IMR-90 (cell line): ENCODE data around the gene BCL11B. TPM values are rescaled to one million over a fixed set of nuclear protein-coding genes. Genes with fewer than 3 reads are reported as not detected.

Experiments used
- ATAC-seq: fragments of 200-7000 bp; cut with Tn5 transposase; 2 replicates; pipeline ENCODE4 v1.9.1; 2020; ENCODE audit warnings: low read depth, mild to moderate bottlenecking, moderate library complexity
- BruUV-seq: library from RNA; stranded (reverse); fragments of 400-500 nt; replicated peaks from 2 replicates; lab custom pipeline; 2021; lab: Mats Ljungman, UMichigan
- CTCF ChIA-PET: fragments of 300-600 bp; formaldehyde crosslinking; extraction: SDS; loops from one replicate; lab custom pipeline; 2021; ENCODE audit warnings: antibody characterized with exemption; lab: Yijun Ruan, JAX
- POLR2A ChIA-PET: fragments of 300-600 bp; sonication (Branson Sonifier 250); formaldehyde crosslinking; loops from one replicate; lab custom pipeline; 2022; ENCODE audit warnings: antibody characterized with exemption; ENCODE audit not compliant: unreplicated experiment; lab: Charles Lee
- DNase-seq: peaks from one replicate; pipeline ENCODE4 v3.0.0; 2013
- H2AFZ ChIP-seq: replicated peaks from 2 replicates; pipeline ENCODE3; 2013; ENCODE audit warnings: low read length, mild to moderate bottlenecking; ENCODE audit not compliant: poor library complexity
- H2AK5ac ChIP-seq: 2 replicates; pipeline ENCODE4 v1.6.1; 2013; ENCODE audit warnings: low read depth, low read length, inconsistent platforms
- H2AK9ac ChIP-seq: replicated peaks from 2 replicates; pipeline ENCODE3; 2013; ENCODE audit warnings: mild to moderate bottlenecking, low read depth, low read length, moderate library complexity; ENCODE audit not compliant: poor library complexity
- H2BK120ac ChIP-seq: 2 replicates; pipeline ENCODE4 v1.6.1; 2013; ENCODE audit warnings: low read depth, low read length, inconsistent platforms
- H2BK15ac ChIP-seq: 3 replicates; pipeline ENCODE4 v1.6.1; 2013; ENCODE audit warnings: low read depth, low read length, inconsistent platforms
- H2BK20ac ChIP-seq: 2 replicates; pipeline ENCODE4 v1.6.1; 2013; ENCODE audit warnings: low read depth, mild to moderate bottlenecking, inconsistent platforms, low read length, moderate library complexity
- H2BK5ac ChIP-seq: 2 replicates; pipeline ENCODE4 v1.6.1; 2013; ENCODE audit warnings: mild to moderate bottlenecking, low read depth, low read length, inconsistent platforms; ENCODE audit not compliant: poor library complexity, severe bottlenecking
- H3K14ac ChIP-seq: replicated peaks from 2 replicates; pipeline ENCODE4 v1.6.1; 2013; ENCODE audit warnings: low read depth, low read length, inconsistent platforms
- H3K18ac ChIP-seq: 2 replicates; pipeline ENCODE4 v1.6.1; 2013; ENCODE audit warnings: low read depth, low read length, control low read depth
- H3K23ac ChIP-seq: 2 replicates; pipeline ENCODE4 v1.6.1; 2013; ENCODE audit warnings: low read depth, low read length, inconsistent platforms
- H3K27ac ChIP-seq: 2 replicates; pipeline ENCODE4 v1.5.1; 2013; ENCODE audit warnings: mild to moderate bottlenecking, control low read depth, low read length; ENCODE audit not compliant: insufficient read depth
- H3K27me3 ChIP-seq: 2 replicates; pipeline ENCODE4 v1.6.1; 2013; ENCODE audit warnings: low read length; ENCODE audit not compliant: control insufficient read depth, insufficient read depth
- H3K36me3 ChIP-seq: 2 replicates; pipeline ENCODE4 v1.6.1; 2013; ENCODE audit warnings: low read length, mixed read lengths; ENCODE audit not compliant: control insufficient read depth, insufficient read depth
- H3K4ac ChIP-seq: 2 replicates; pipeline ENCODE4 v1.6.1; 2013; ENCODE audit warnings: low read depth, low read length, inconsistent platforms
- H3K4me1 ChIP-seq: 2 replicates; pipeline ENCODE4 v1.6.1; 2013; ENCODE audit warnings: low read length, mixed read lengths; ENCODE audit not compliant: control insufficient read depth, insufficient read depth
- H3K4me2 ChIP-seq: 2 replicates; pipeline ENCODE4 v1.6.1; 2013; ENCODE audit warnings: low read depth, mild to moderate bottlenecking, control low read depth, low read length, moderate library complexity
- H3K4me3 ChIP-seq: 2 replicates; pipeline ENCODE4 v1.5.1; 2013; ENCODE audit warnings: low read depth, mild to moderate bottlenecking, control low read depth, low read length, moderate library complexity; ENCODE audit not compliant: insufficient read depth
- H3K56ac ChIP-seq: 2 replicates; pipeline ENCODE4 v1.6.1; 2013; ENCODE audit warnings: low read length, inconsistent platforms; ENCODE audit not compliant: insufficient read depth; ENCODE audit errors: extremely low read depth
- H3K79me1 ChIP-seq, 2 experiments: 2 replicates each; pipeline ENCODE4 v1.6.1; 2013; ENCODE audit warnings: low read length in 2 of 2, inconsistent platforms in 1 of 2, low read depth in 1 of 2
- H3K9ac ChIP-seq: 2 replicates; pipeline ENCODE4 v1.6.1; 2013; ENCODE audit warnings: low read depth, low read length, control low read depth
- H3K9me1 ChIP-seq: 2 replicates; pipeline ENCODE4 v1.6.1; 2013; ENCODE audit warnings: low read length, inconsistent platforms; ENCODE audit not compliant: insufficient read depth
- H3K9me3 ChIP-seq: 2 replicates; pipeline ENCODE4 v1.6.1; 2013; ENCODE audit warnings: low read length; ENCODE audit not compliant: control insufficient read depth, insufficient read depth
- H4K20me1 ChIP-seq: 2 replicates; pipeline ENCODE4 v1.6.1; 2013; ENCODE audit warnings: low read length, inconsistent platforms; ENCODE audit not compliant: insufficient read depth
- H4K5ac ChIP-seq: 2 replicates; pipeline ENCODE4 v1.6.1; 2013; ENCODE audit warnings: mild to moderate bottlenecking, low read depth, low read length, control low read depth
- H4K8ac ChIP-seq, 2 experiments: 2 replicates each; pipeline ENCODE4 v1.6.1; 2013; ENCODE audit warnings: low read depth in 2 of 2, low read length in 2 of 2, control low read depth in 1 of 2, inconsistent platforms in 1 of 2
- H4K91ac ChIP-seq: 2 replicates; pipeline ENCODE4 v1.6.1; 2013; ENCODE audit warnings: low read depth, low read length, inconsistent platforms; ENCODE audit not compliant: insufficient read depth
- BHLHE40 ChIP-seq: fragments of 150-350 bp; IDR thresholded peaks from 2 replicates; pipeline ENCODE4 v1.6.1; 2016; ENCODE audit warnings: mild to moderate bottlenecking, low read depth, low read length
- CEBPB ChIP-seq: IDR thresholded peaks from 2 replicates; pipeline ENCODE4 v1.6.1; 2012; ENCODE audit warnings: low read depth, low read length, improper control_type of control experiment
- CHD1 ChIP-seq: IDR thresholded peaks from 2 replicates; pipeline ENCODE4 v1.6.1; 2012; ENCODE audit warnings: low read depth, low read length, improper control_type of control experiment
- FOS ChIP-seq: fragments of 150-350 bp; IDR thresholded peaks from 2 replicates; pipeline ENCODE4 v1.6.1; 2016; ENCODE audit warnings: low read depth, low read length
- MAZ ChIP-seq: IDR thresholded peaks from 2 replicates; pipeline ENCODE4 v1.6.1; 2012; ENCODE audit warnings: low read depth, mild to moderate bottlenecking, low read length, improper control_type of control experiment, moderate library complexity, borderline replicate concordance
- MXI1 ChIP-seq: IDR thresholded peaks from 2 replicates; pipeline ENCODE4 v1.6.1; 2012; ENCODE audit warnings: low read depth, mild to moderate bottlenecking, low read length, moderate library complexity, borderline replicate concordance
- NFE2L2 ChIP-seq: fragments of 150-350 bp; IDR thresholded peaks from 2 replicates; pipeline ENCODE4 v1.6.1; 2016; ENCODE audit warnings: low read depth, mild to moderate bottlenecking, low read length
- POLR2A ChIP-seq: IDR thresholded peaks from 2 replicates; pipeline ENCODE4 v1.6.1; 2012; ENCODE audit warnings: mild to moderate bottlenecking, low read depth, low read length
- RAD21 ChIP-seq: IDR thresholded peaks from 2 replicates; pipeline ENCODE4 v1.6.1; 2012; ENCODE audit warnings: low read length, improper control_type of control experiment
- RCOR1 ChIP-seq: IDR thresholded peaks from 2 replicates; pipeline ENCODE4 v1.6.1; 2012; ENCODE audit warnings: mild to moderate bottlenecking, low read length, improper control_type of control experiment; ENCODE audit not compliant: insufficient replicate concordance
- RFX5 ChIP-seq: IDR thresholded peaks from 2 replicates; pipeline ENCODE4 v1.8.0; 2012; ENCODE audit warnings: low read depth, mild to moderate bottlenecking, low read length, moderate library complexity
- WGBS, 2 experiments: methylation state at CpG; one replicate each; pipeline versions ENCODE4 v1.1.5 to v1.1.7; 2013; ENCODE audit warnings: missing lambda C conversion rate in 2 of 2; ENCODE audit not compliant: insufficient read length in 1 of 2; ENCODE audit errors: extremely low coverage in 2 of 2; 5-methylcytosine and 5-hydroxymethylcytosine counted together
- dilution Hi-C: fragments of 300-500 bp; cut with HindIII; formaldehyde crosslinking; loops from one replicate; pipeline ENCODE4 v1.14.3; 2018; ENCODE audit warnings: low sequenced_read_pairs; ENCODE audit not compliant: unreplicated experiment
- in situ Hi-C: fragments of 300-500 bp; cut with MboI; formaldehyde crosslinking; loops from 3 replicates; pipeline ENCODE4 v1.14.3; 2019; ENCODE audit warnings: low sequenced_read_pairs, inconsistent platforms, mixed read lengths
- intact Hi-C: fragments of 100-400 bp; cut with micrococcal nuclease; formaldehyde crosslinking; loops from 2 replicates; pipeline ENCODE4 v1.10.0; 2022
- polyA plus RNA-seq, 3 experiments: library from polyadenylated mRNA; depleted of rRNA; stranded (reverse); fragments of >200 nt; gene quantifications; 2 replicates each; pipeline ENCODE4 v1.2.3, GENCODE V29; 2012; ENCODE audit warnings: low replicate concordance in 1 of 3
- total RNA-seq: library from RNA; depleted of rRNA; stranded (reverse); fragments of >200 nt; gene quantifications from 2 replicates; pipeline ENCODE4 v1.2.3, GENCODE V29; 2012
- TF ChIP-seq, protein P1 (sequence below): conservative IDR thresholded peaks from 2 replicates; pipeline ENCODE4 v1.5.1; 2012; ENCODE audit warnings: mild to moderate bottlenecking, low read depth, low read length, improper control_type of control experiment
- TF ChIP-seq, protein P2 (sequence below): fragments of 150-350 bp; IDR thresholded peaks from 2 replicates; pipeline ENCODE4 v1.6.1; 2017; ENCODE audit warnings: mild to moderate bottlenecking, antibody characterized with exemption, low read length, low read depth

BCL11B gene
- total and polyA plus RNA-seq, 2 of the 4 experiments (the other 2 are of a cell fraction) = under 0.01 TPM; not detected in 1

DNA sequence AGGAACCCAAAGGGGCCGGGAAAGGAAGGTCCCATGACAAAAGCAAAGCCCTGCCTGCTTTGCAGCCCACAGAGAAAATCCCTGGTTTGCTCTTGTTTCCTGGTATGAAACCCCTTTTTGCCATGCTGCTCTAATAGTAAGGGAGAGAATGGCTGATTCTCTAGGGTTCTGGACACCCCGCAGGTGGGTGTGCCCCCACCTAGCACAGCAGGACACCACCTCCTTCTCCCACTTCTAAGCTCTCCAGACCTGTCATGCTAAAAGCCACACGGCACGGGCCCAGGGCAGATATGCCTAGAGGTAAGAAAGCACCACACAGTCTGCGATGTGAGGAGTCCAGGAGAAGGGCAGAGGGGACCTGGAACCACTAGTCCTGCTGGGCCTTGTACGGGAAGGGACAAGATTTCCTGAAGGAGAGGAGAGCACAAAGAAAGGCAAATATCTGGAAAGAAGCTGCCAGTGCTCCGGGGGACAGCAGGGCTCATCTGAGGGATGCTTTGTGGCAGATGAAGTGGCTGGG, 113.3 kb downstream of the BCL11B start:
- BruUV-seq = no TSS peak
- no peak overlapping the region for H2BK5ac ChIP-seq
- H2BK15ac ChIP-seq = no peak overlapping the region
- CTCF ChIA-PET = no interaction called here
- POLR2A ChIA-PET = no interaction called here
- H3K27ac ChIP-seq = no peak overlapping the region
- dilution Hi-C loops = no loop called here
- H2AK9ac ChIP-seq = no peak overlapping the region
- no peak overlapping the region for H3K4me3 ChIP-seq
- no peak overlapping the region for H3K18ac ChIP-seq
- H4K20me1 ChIP-seq = no peaks in the 10 kb centered on the region
- ATAC-seq (no peak), DNase-seq (no peak)
- H4K8ac ChIP-seq = no peak overlapping the region
- no peak overlapping the region for H3K4ac ChIP-seq
- no peak overlapping the region for H3K14ac ChIP-seq
- no peaks in the 10 kb centered on the region for H3K36me3 ChIP-seq
- no peak overlapping the region for H3K4me2 ChIP-seq
- intact Hi-C loops = no loop called here
- H3K79me1 ChIP-seq = no peaks in the 10 kb centered on the region
- H4K5ac ChIP-seq = no peak overlapping the region
- H2BK20ac ChIP-seq = no peak overlapping the region
- WGBS, 2 experiments = 16% methylated on average over 3 of the region's 7 CpGs; no CpG with 5 or more reads in 1 of the 2 experiments
- no peaks in the 10 kb centered on the region for H3K27me3 ChIP-seq
- H4K91ac ChIP-seq = no peak overlapping the region
- no peak overlapping the region for H2AK5ac ChIP-seq
- TF ChIP-seq POLR2A = no peak
- TF ChIP-seq FOS = no peak
- no peak for TF ChIP-seq MAZ
- TF ChIP-seq CHD1 = no peak
- TF ChIP-seq CEBPB = no peak
- no peak for TF ChIP-seq MXI1
- TF ChIP-seq RFX5 = no peak
- TF ChIP-seq RCOR1 = no peak
- no peak for TF ChIP-seq NFE2L2
- TF ChIP-seq, protein P1, sequence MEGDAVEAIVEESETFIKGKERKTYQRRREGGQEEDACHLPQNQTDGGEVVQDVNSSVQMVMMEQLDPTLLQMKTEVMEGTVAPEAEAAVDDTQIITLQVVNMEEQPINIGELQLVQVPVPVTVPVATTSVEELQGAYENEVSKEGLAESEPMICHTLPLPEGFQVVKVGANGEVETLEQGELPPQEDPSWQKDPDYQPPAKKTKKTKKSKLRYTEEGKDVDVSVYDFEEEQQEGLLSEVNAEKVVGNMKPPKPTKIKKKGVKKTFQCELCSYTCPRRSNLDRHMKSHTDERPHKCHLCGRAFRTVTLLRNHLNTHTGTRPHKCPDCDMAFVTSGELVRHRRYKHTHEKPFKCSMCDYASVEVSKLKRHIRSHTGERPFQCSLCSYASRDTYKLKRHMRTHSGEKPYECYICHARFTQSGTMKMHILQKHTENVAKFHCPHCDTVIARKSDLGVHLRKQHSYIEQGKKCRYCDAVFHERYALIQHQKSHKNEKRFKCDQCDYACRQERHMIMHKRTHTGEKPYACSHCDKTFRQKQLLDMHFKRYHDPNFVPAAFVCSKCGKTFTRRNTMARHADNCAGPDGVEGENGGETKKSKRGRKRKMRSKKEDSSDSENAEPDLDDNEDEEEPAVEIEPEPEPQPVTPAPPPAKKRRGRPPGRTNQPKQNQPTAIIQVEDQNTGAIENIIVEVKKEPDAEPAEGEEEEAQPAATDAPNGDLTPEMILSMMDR = no peak
- TF ChIP-seq BHLHE40 = no peak
- TF ChIP-seq, protein P2, sequence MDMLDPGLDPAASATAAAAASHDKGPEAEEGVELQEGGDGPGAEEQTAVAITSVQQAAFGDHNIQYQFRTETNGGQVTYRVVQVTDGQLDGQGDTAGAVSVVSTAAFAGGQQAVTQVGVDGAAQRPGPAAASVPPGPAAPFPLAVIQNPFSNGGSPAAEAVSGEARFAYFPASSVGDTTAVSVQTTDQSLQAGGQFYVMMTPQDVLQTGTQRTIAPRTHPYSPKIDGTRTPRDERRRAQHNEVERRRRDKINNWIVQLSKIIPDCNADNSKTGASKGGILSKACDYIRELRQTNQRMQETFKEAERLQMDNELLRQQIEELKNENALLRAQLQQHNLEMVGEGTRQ = no peak
- no peak for TF ChIP-seq RAD21
- H3K23ac ChIP-seq = no peak overlapping the region
- H2AFZ ChIP-seq = no peak overlapping the region
- no peak overlapping the region for H3K9ac ChIP-seq
- H3K9me1 ChIP-seq = no peaks in the 10 kb centered on the region
- no peak overlapping the region for H2BK120ac ChIP-seq
- no peaks in the 10 kb centered on the region for H3K4me1 ChIP-seq
- H3K56ac ChIP-seq = no peak overlapping the region
- in situ Hi-C loops = no loop called here
- H3K9me3 ChIP-seq = peaks cover 35% of the 10 kb centered on the region
